ENCODE results near the gene DNAH7. TPM values are rescaled to one million over a fixed set of nuclear protein-coding genes. Genes with fewer than 3 reads are reported as not detected.

DNAH7 gene
- polyA plus RNA-seq, 1 donor (not counting 4 experiments of a cell fraction or from before 2014, with no cell fraction given): 0.17 TPM

- no peak for FAIRE-seq
- H3K27me3 ChIP-seq (ENCODE audit: control insufficient read depth, extremely low read depth, insufficient read depth, low read length): no peaks in the 10 kb centered on the region
- H3K79me2 ChIP-seq (ENCODE audit: control insufficient read depth, insufficient read depth, low read length): no peaks in the 10 kb centered on the region
- no peak overlapping the region for H3K4me2 ChIP-seq (ENCODE audit: control insufficient read depth, extremely low read depth, insufficient read depth, low read depth, low read length)
- H3K9ac ChIP-seq (ENCODE audit: control insufficient read depth, extremely low read depth, insufficient read depth, low read length): no peak overlapping the region
- H3K4me1 ChIP-seq (ENCODE audit: control insufficient read depth, extremely low read depth, insufficient read depth, low read length): no peaks in the 10 kb centered on the region
- H3K27ac ChIP-seq (ENCODE audit: control insufficient read depth, insufficient read depth, low read length): no peak overlapping the region
- TF ChIP-seq, protein P1, sequence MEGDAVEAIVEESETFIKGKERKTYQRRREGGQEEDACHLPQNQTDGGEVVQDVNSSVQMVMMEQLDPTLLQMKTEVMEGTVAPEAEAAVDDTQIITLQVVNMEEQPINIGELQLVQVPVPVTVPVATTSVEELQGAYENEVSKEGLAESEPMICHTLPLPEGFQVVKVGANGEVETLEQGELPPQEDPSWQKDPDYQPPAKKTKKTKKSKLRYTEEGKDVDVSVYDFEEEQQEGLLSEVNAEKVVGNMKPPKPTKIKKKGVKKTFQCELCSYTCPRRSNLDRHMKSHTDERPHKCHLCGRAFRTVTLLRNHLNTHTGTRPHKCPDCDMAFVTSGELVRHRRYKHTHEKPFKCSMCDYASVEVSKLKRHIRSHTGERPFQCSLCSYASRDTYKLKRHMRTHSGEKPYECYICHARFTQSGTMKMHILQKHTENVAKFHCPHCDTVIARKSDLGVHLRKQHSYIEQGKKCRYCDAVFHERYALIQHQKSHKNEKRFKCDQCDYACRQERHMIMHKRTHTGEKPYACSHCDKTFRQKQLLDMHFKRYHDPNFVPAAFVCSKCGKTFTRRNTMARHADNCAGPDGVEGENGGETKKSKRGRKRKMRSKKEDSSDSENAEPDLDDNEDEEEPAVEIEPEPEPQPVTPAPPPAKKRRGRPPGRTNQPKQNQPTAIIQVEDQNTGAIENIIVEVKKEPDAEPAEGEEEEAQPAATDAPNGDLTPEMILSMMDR (optimal IDR thresholded peaks at IDR 0.05 in 1 of 3, IDR thresholded peaks at IDR 0.05 in 1 of 3, conservative IDR thresholded peaks at IDR 0.05 in 1 of 3; ENCODE audit: extremely low read depth in 1 of 3, insufficient read depth in 2 of 3, low read length in 3 of 3): no peak
- no peak for TF ChIP-seq EZH2 (IDR thresholded peaks at IDR 0.05; ENCODE audit: low read length)
- no peaks in the 10 kb centered on the region for H3K36me3 ChIP-seq (ENCODE audit: control insufficient read depth in 2 of 2, extremely low read depth in 1 of 2, insufficient read depth in 2 of 2, low read length in 2 of 2)
- dilution Hi-C loops (cut with MboI; ENCODE audit: extremely low pct_ligation_motif_present, low sequenced_read_pairs): no loop called here
- no peaks in the 10 kb centered on the region for H4K20me1 ChIP-seq (ENCODE audit: control insufficient read depth, extremely low read depth, insufficient read depth, low read length)
- no peak overlapping the region for H3K4me3 ChIP-seq (ENCODE audit: control insufficient read depth in 2 of 3, extremely low read depth in 1 of 3, insufficient read depth in 2 of 3, low read depth in 1 of 3, low read length in 3 of 3)
- no peak overlapping the region for H2AFZ ChIP-seq (ENCODE audit: control insufficient read depth, low read length)
- DNase-seq (ENCODE audit: low read depth, low spot score): no peak
- no peaks in the 10 kb centered on the region for H3K9me1 ChIP-seq (ENCODE audit: control insufficient read depth, extremely low read depth, insufficient read depth, low read length)
- H3K9me3 ChIP-seq (ENCODE audit: control insufficient read depth, low read depth, low read length): no peaks in the 10 kb centered on the region
Measured at GRCh38 chr2:195830968-195831950, 237.4 kb downstream of the DNAH7 start.

DNA sequence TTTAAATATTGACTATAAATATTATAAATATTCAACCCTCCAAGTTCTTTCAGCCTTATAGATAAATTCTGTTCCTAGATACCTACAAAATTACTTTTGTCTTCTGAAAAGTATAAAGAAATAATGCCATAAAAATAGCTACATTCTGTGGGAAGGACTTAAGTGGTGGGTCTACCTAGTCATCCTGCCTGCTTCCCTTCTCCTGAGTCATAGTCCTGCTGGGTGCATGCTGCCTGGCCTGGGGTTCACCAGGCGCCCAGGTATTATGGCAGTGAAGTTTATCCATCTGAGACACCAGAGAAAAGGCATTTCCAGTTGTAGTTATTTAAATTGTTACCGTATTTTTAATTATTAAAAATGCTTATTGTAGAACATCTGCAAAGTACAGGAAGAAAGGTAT, 244.2 kb downstream of the DNAH7 start:
- Histone ChIP-seq H3K36me3 (ENCODE audit: control insufficient read depth in 2 of 2, extremely low read depth in 1 of 2, insufficient read depth in 2 of 2, low read length in 2 of 2) (no peaks in the 10 kb centered on the region), H3K27me3 (ENCODE audit: control insufficient read depth, extremely low read depth, insufficient read depth, low read length) (no peaks in the 10 kb centered on the region), H4K20me1 (ENCODE audit: control insufficient read depth, extremely low read depth, insufficient read depth, low read length) (no peaks in the 10 kb centered on the region), H3K27ac (ENCODE audit: control insufficient read depth, insufficient read depth, low read length) (no peak overlapping the region), H3K9me1 (ENCODE audit: control insufficient read depth, extremely low read depth, insufficient read depth, low read length) (no peaks in the 10 kb centered on the region), H2AFZ (ENCODE audit: control insufficient read depth, low read length) (no peak overlapping the region), H3K79me2 (ENCODE audit: control insufficient read depth, insufficient read depth, low read length) (no peaks in the 10 kb centered on the region), H3K9ac (ENCODE audit: control insufficient read depth, extremely low read depth, insufficient read depth, low read length) (no peak overlapping the region), H3K4me3 (ENCODE audit: control insufficient read depth in 2 of 3, extremely low read depth in 1 of 3, insufficient read depth in 2 of 3, low read depth in 1 of 3, low read length in 3 of 3) (no peak overlapping the region), H3K9me3 (ENCODE audit: control insufficient read depth, low read depth, low read length) (no peaks in the 10 kb centered on the region), H3K4me2 (ENCODE audit: control insufficient read depth, extremely low read depth, insufficient read depth, low read depth, low read length) (no peak overlapping the region), H3K4me1 (ENCODE audit: control insufficient read depth, extremely low read depth, insufficient read depth, low read length) (peaks cover 5% of the 10 kb centered on the region)
- TF ChIP-seq, protein P1 (optimal IDR thresholded peaks at IDR 0.05 in 1 of 3, IDR thresholded peaks at IDR 0.05 in 1 of 3, conservative IDR thresholded peaks at IDR 0.05 in 1 of 3; ENCODE audit: extremely low read depth in 1 of 3, insufficient read depth in 2 of 3, low read length in 3 of 3): no peak
- no peak for TF ChIP-seq EZH2 (IDR thresholded peaks at IDR 0.05; ENCODE audit: low read length)
- no peak for DNase-seq (ENCODE audit: low read depth, low spot score)
- no peak for FAIRE-seq
- dilution Hi-C loops (cut with MboI; ENCODE audit: extremely low pct_ligation_motif_present, low sequenced_read_pairs): no loop called here
